ENCODE measurements around the gene PDE7B. TPM values are rescaled to one million over a fixed set of nuclear protein-coding genes. Genes with fewer than 3 reads are reported as not detected.

The PDE7B gene
- total and polyA plus RNA-seq, 2 of the 8 experiments (the other 6 are each of a cell fraction or from before 2014, with no cell fraction given), result not detected

- no peaks in the 10 kb centered on the region; the same call in 1 of the 2 replicates for H3K23me2 ChIP-seq (ENCODE audit: low read depth, low read length)
- H4K91ac ChIP-seq (replicated peaks; ENCODE audit: insufficient read length, low read length), result no peak overlapping the region
- no peak overlapping the region for H4K5ac ChIP-seq (ENCODE audit: insufficient read length, low read depth, low read length)
- no peaks in the 10 kb centered on the region for H3K79me2 ChIP-seq (ENCODE audit: control insufficient read depth in 1 of 2, insufficient read depth in 2 of 2, low read length in 2 of 2)
- WGBS, 2 experiments (ENCODE audit: extremely low coverage in 1 of 2, insufficient coverage in 1 of 2, insufficient read length in 1 of 2, insufficient replicate concordance in 2 of 2, low coverage in 1 of 2, low lambda C conversion rate in 2 of 2, missing lambda C conversion rate in 1 of 2), result 89% methylated on average over 7 of the region's 7 CpGs; no CpG with 5 or more reads in 1 of the 2 experiments
- no peak overlapping the region; the same call in 1 of the 2 replicates for H4K8ac ChIP-seq (ENCODE audit: extremely low read depth, insufficient read depth, low read length)
- no peak for TF ChIP-seq ATF3 (IDR thresholded peaks at IDR 0.05; ENCODE audit: insufficient read depth, low read depth, low read length)
- TF ChIP-seq GTF2F1 (IDR thresholded peaks at IDR 0.05; ENCODE audit: borderline replicate concordance, low read depth, low read length), result no peak
- no peak for TF ChIP-seq CHD1 (IDR thresholded peaks at IDR 0.05; ENCODE audit: low read depth, low read length)
- no peak for TF ChIP-seq TCF12 (IDR thresholded peaks at IDR 0.05; ENCODE audit: low read depth, low read length)
- TF ChIP-seq HDAC6 (IDR thresholded peaks at IDR 0.05; ENCODE audit: low read depth, low read length), result no peak
- TF ChIP-seq USF2 (IDR thresholded peaks at IDR 0.05; ENCODE audit: low read length), result no peak
- no peak for TF ChIP-seq TBP (IDR thresholded peaks at IDR 0.05; ENCODE audit: low read depth, low read length)
- TF ChIP-seq ASH2L (IDR thresholded peaks at IDR 0.05; ENCODE audit: low read length), result no peak
- H4K20me1 ChIP-seq (replicated peaks in 1 of 2; ENCODE audit: control insufficient read depth in 1 of 2, insufficient read depth in 2 of 2, low read length in 2 of 2), result no peaks in the 10 kb centered on the region
- no peak overlapping the region for H3K9ac ChIP-seq (replicated peaks in 1 of 4; ENCODE audit: extremely low read depth in 1 of 4, low read depth in 3 of 4, low read length in 3 of 4)
- H3K56ac ChIP-seq (replicated peaks; ENCODE audit: insufficient read length, low read depth, low read length), result no peak overlapping the region
- no peak overlapping the region for H2BK5ac ChIP-seq (ENCODE audit: low read depth, low read length)
- no peaks in the 10 kb centered on the region for H3K27me3 ChIP-seq (replicated peaks in 1 of 4; ENCODE audit: control insufficient read depth in 3 of 4, extremely low read depth in 1 of 4, insufficient read depth in 3 of 4, low read length in 3 of 4)
- ChIA-PET CTCF (ENCODE audit: partially characterized antibody) (interaction anchor here (1.1 to 1.5 kb wide), 2 partner anchors 11 to 16 kb away, joined by 3 to 5 read pairs; no protein-coding TSS in a partner anchor), POLR2A (ENCODE audit: partially characterized antibody) (interaction anchor here (1.2 kb wide), 1 partner anchor 14 kb away, joined by 3 read pairs; no protein-coding TSS in a partner anchor)
- H3K27ac ChIP-seq (ENCODE audit: low read depth, low read length), result no peak overlapping the region
- no peak overlapping the region for H3K4me2 ChIP-seq (ENCODE audit: insufficient read depth in 1 of 2, low read depth in 2 of 2, low read length in 2 of 2)
- no peak overlapping the region for H3K4ac ChIP-seq (replicated peaks; ENCODE audit: insufficient read length, low read depth, low read length)
- no peak overlapping the region for H3K4me3 ChIP-seq (ENCODE audit: extremely low read depth in 1 of 4, insufficient read depth in 2 of 4, low read depth in 3 of 4, low read length in 4 of 4)
- H3K23ac ChIP-seq (ENCODE audit: insufficient read length), result no peak overlapping the region
- H3K9me3 ChIP-seq (ENCODE audit: insufficient read depth in 2 of 2, low read depth in 1 of 2, low read length in 1 of 2), result no peaks in the 10 kb centered on the region
- H2AFZ ChIP-seq (ENCODE audit: low read length), result no peak overlapping the region
- no peaks in the 10 kb centered on the region for H3K4me1 ChIP-seq (replicated peaks in 1 of 4; ENCODE audit: control insufficient read depth in 3 of 4, insufficient read depth in 4 of 4, low read length in 3 of 4)
- no peak for DNase-seq (ENCODE audit: low read depth in 1 of 2, low spot score in 2 of 2)
- no peak for FAIRE-seq
- H2AK5ac ChIP-seq (ENCODE audit: low read depth, low read length), result no peak overlapping the region
- H2BK120ac ChIP-seq (replicated peaks; ENCODE audit: low read depth, low read length), result no peak overlapping the region
- H2BK12ac ChIP-seq (ENCODE audit: low read depth, low read length), result no peak overlapping the region
- H3K79me1 ChIP-seq (ENCODE audit: low read depth, low read length), result no peaks in the 10 kb centered on the region
- H3K18ac ChIP-seq (ENCODE audit: extremely low read depth, low read length), result no peak overlapping the region
- no peak overlapping the region for H2BK20ac ChIP-seq (ENCODE audit: low read length)
- H2BK15ac ChIP-seq (ENCODE audit: low read length), result no peak overlapping the region
- no peaks in the 10 kb centered on the region for H3K36me3 ChIP-seq (ENCODE audit: control insufficient read depth in 2 of 4, insufficient read depth in 4 of 4, low read length in 3 of 4)
- no peak overlapping the region for H3K14ac ChIP-seq (ENCODE audit: insufficient read length)
These were observed 302.3 kb downstream of the PDE7B start for GRCh38 chr6:136153707-136154375.

Data from H1 (cell line).